ENCODE results near the gene CLDN14. TPM values are rescaled to one million over a fixed set of nuclear protein-coding genes. Genes with fewer than 3 reads are reported as not detected.

CLDN14 gene
- polyA plus RNA-seq, 3 donors = not detected

GRCh38 chr21:36518883-36519492 is 39.1 kb upstream of the CLDN14 start:
- no peaks in the 10 kb centered on the region for H4K20me1 ChIP-seq (ENCODE audit: insufficient read depth, low read length)
- TF ChIP-seq CTCF (IDR thresholded peaks at IDR 0.05) = no peak
- Mint-ChIP-seq H3K9me3 (peaks cover 5 to 23% (median 12%) of the 10 kb centered on the region in 7 donors), H3K27me3 (ENCODE audit: low read depth in 3 of 3) (peaks cover 0 to 4% (median 4%) of the 10 kb centered on the region in 3 donors), H3K4me3 (no peak overlapping the region), H3K4me1 (no peaks in the 10 kb centered on the region), H3K36me3 (no peaks in the 10 kb centered on the region), H3K27ac (no peak overlapping the region)
- H3K4me1 ChIP-seq (ENCODE audit: control insufficient read depth in 1 of 2, insufficient read depth in 2 of 2, low read length in 2 of 2) = no peaks in the 10 kb centered on the region
- no peaks in the 10 kb centered on the region for H3K27me3 ChIP-seq (ENCODE audit: control insufficient read depth in 2 of 2, insufficient read depth in 2 of 2, low read length in 2 of 2)
- H3K9me3 ChIP-seq (replicated peaks in 1 of 2; ENCODE audit: control insufficient read depth in 1 of 2, insufficient read depth in 1 of 2, low read length in 2 of 2) = peaks cover 0 to 13% of the 10 kb centered on the region in 2 donors
- no peak for DNase-seq
- no peak overlapping the region for H2AFZ ChIP-seq (ENCODE audit: insufficient read depth, low read depth, low read length, poor library complexity, severe bottlenecking)
- 100% methylated on average over 3 of the region's 10 CpGs for WGBS (ENCODE audit: insufficient coverage)
- H3K79me2 ChIP-seq (ENCODE audit: insufficient read depth, low read length) = no peaks in the 10 kb centered on the region
- intact Hi-C loops (cut with micrococcal nuclease) = no loop called here
- no peak overlapping the region for H3K4me2 ChIP-seq (replicated peaks; ENCODE audit: extremely low read depth, low read length, poor library complexity, severe bottlenecking)
- H3K9ac ChIP-seq (ENCODE audit: insufficient read depth, low read length, poor library complexity, severe bottlenecking) = no peak overlapping the region
- no peaks in the 10 kb centered on the region for H3K36me3 ChIP-seq (replicated peaks in 1 of 2; ENCODE audit: control insufficient read depth in 1 of 2, insufficient read depth in 2 of 2, low read length in 2 of 2)
- no peak overlapping the region for H3K27ac ChIP-seq (ENCODE audit: low read depth in 1 of 2, low read length in 2 of 2)
- H3K4me3 ChIP-seq (replicated peaks in 1 of 3; ENCODE audit: low read depth in 2 of 3, low read length in 3 of 3) = no peak overlapping the region

- no peaks in the 10 kb centered on the region for H4K20me1 ChIP-seq (ENCODE audit: insufficient read depth, low read length)
Measured at GRCh38 chr21:36517366-36518075, 37.6 kb upstream of the CLDN14 start.

More at GRCh38 chr21:36517366-36518075, 37.6 kb upstream of the CLDN14 start:
- no peak for DNase-seq
- H2AFZ ChIP-seq (ENCODE audit: insufficient read depth, low read depth, low read length, poor library complexity, severe bottlenecking) = no peak overlapping the region
- H3K79me2 ChIP-seq (ENCODE audit: insufficient read depth, low read length) = no peaks in the 10 kb centered on the region
- peaks cover under 1 to 6% (median 4%) of the 10 kb centered on the region in 3 donors for H3K27me3 Mint-ChIP-seq (ENCODE audit: low read depth in 3 of 3)
- H3K9me3 ChIP-seq (replicated peaks in 1 of 2; ENCODE audit: control insufficient read depth in 1 of 2, insufficient read depth in 1 of 2, low read length in 2 of 2) = peaks cover 0 to 13% of the 10 kb centered on the region in 2 donors
- no peak overlapping the region for H3K4me3 ChIP-seq (replicated peaks in 1 of 3; ENCODE audit: low read depth in 2 of 3, low read length in 3 of 3)
- no peak overlapping the region for H3K9ac ChIP-seq (ENCODE audit: insufficient read depth, low read length, poor library complexity, severe bottlenecking)
- H3K4me3 Mint-ChIP-seq = no peak overlapping the region
- no peak overlapping the region for H3K27ac ChIP-seq (ENCODE audit: low read depth in 1 of 2, low read length in 2 of 2)
- intact Hi-C loops (cut with micrococcal nuclease) = no loop called here
- H3K4me1 ChIP-seq (ENCODE audit: control insufficient read depth in 1 of 2, insufficient read depth in 2 of 2, low read length in 2 of 2) = no peaks in the 10 kb centered on the region
- no peaks in the 10 kb centered on the region for H3K27me3 ChIP-seq (ENCODE audit: control insufficient read depth in 2 of 2, insufficient read depth in 2 of 2, low read length in 2 of 2)
- 87% methylated on average over 4 of the region's 6 CpGs for WGBS (ENCODE audit: insufficient coverage)
- H3K4me2 ChIP-seq (replicated peaks; ENCODE audit: extremely low read depth, low read length, poor library complexity, severe bottlenecking) = no peak overlapping the region
- no peaks in the 10 kb centered on the region for H3K4me1 Mint-ChIP-seq
- no peak overlapping the region for H3K27ac Mint-ChIP-seq
- no peaks in the 10 kb centered on the region for H3K36me3 Mint-ChIP-seq
- H3K9me3 Mint-ChIP-seq = peaks cover 5 to 23% (median 12%) of the 10 kb centered on the region in 7 donors
- no peak for TF ChIP-seq CTCF (IDR thresholded peaks at IDR 0.05)
- no peaks in the 10 kb centered on the region for H3K36me3 ChIP-seq (replicated peaks in 1 of 2; ENCODE audit: control insufficient read depth in 1 of 2, insufficient read depth in 2 of 2, low read length in 2 of 2)
